Gastrocnemius medialis (tissue), 4 donors: ENCODE results near the gene TNNI3K. TPM values are rescaled to one million over a fixed set of nuclear protein-coding genes. Genes with fewer than 3 reads are reported as not detected.

Experiments
- ATAC-seq, 2 donors: fragments of 150-250 bp; one replicate each; pipeline ENCODE4 v1.9.1; 2016
- DNase-seq, 2 donors: peaks; one replicate each; pipeline ENCODE4 v3.0.0-alpha.2; 2019
- H3K27ac ChIP-seq, 4 donors: fragments of 200-600 bp; sonication (generic); 1 replicate in 1 of 4; 2 replicates in 3 of 4; pipeline ENCODE4 v1.5.1; 2016 to 2018; ENCODE audit warnings: mild to moderate bottlenecking in 2 of 4, moderate library complexity in 1 of 4
- H3K27me3 ChIP-seq, 3 donors: fragments of 200-600 bp; sonication (generic) in 2 of 3; 1 replicate in 1 of 3; 2 replicates in 2 of 3; pipeline versions ENCODE4 v1.5.1 to v1.6.0; 2016 to 2019; ENCODE audit warnings: mild to moderate bottlenecking in 1 of 3, moderate library complexity in 1 of 3
- H3K36me3 ChIP-seq, 2 donors: fragments of 200-600 bp; sonication (generic) in 1 of 2; one replicate each; pipeline ENCODE4 v1.5.1; 2017 to 2018
- H3K4me1 ChIP-seq, 2 donors: fragments of 200-600 bp; sonication (generic) in 1 of 2; one replicate each; pipeline ENCODE4 v1.5.1; 2016 to 2017; ENCODE audit warnings: mild to moderate bottlenecking in 2 of 2
- H3K4me3 ChIP-seq, 4 donors: fragments of 200-600 bp; sonication (generic) in 3 of 4; 1 replicate in 1 of 4; 2 replicates in 3 of 4; pipeline ENCODE4 v1.5.1; 2016 to 2019; ENCODE audit warnings: mild to moderate bottlenecking in 2 of 4
- H3K9me3 ChIP-seq, 3 donors: fragments of 200-600 bp; sonication (generic) in 2 of 3; 1 replicate in 1 of 3; 2 replicates in 2 of 3; pipeline ENCODE4 v1.5.1; 2016 to 2019
- POLR2A ChIP-seq, 2 donors: fragments of 450-650 bp; IDR thresholded peaks; one replicate each; pipeline ENCODE4 v1.6.1; 2017; ENCODE audit warnings: antibody characterized with exemption in 2 of 2, mild to moderate bottlenecking in 2 of 2, moderate library complexity in 2 of 2
- in situ Hi-C, 4 donors: fragments of 200-750 bp; cut with MboI; loops; one replicate each; pipeline versions ENCODE4 v1.15.0 to v1.8.0; 2017; ENCODE audit warnings: low sequenced_read_pairs in 4 of 4
- intact Hi-C: fragments of 100-400 bp; cut with DNase I; formaldehyde crosslinking; loops from one replicate; pipeline ENCODE4 v1.15.1; 2023; ENCODE audit warnings: low total_unique reads
- total RNA-seq, 4 donors: library from RNA; depleted of rRNA; stranded (reverse); fragments of >200 nt; gene quantifications; one replicate each; pipeline versions ENCODE4 v1.1.0 to v1.2.3, GENCODE V29; 2016
- TF ChIP-seq, protein P1 (sequence below), 5 experiments: fragments of 450-650 bp in 3 of 5; fragments of 200-600 bp in 2 of 5; sonication (generic) in 2 of 5; IDR thresholded peaks in 4 of 5; conservative IDR thresholded peaks in 1 of 5; 1 replicate in 4 of 5; 2 replicates in 1 of 5; pipeline ENCODE4 v1.5.1; 2016 to 2019; ENCODE audit warnings: antibody characterized with exemption in 5 of 5, mild to moderate bottlenecking in 3 of 5, moderate library complexity in 3 of 5

The TNNI3K gene
- total RNA-seq, 4 donors from 2014 or later = 0.39 to 8.6 (median 4.0) TPM

DNA sequence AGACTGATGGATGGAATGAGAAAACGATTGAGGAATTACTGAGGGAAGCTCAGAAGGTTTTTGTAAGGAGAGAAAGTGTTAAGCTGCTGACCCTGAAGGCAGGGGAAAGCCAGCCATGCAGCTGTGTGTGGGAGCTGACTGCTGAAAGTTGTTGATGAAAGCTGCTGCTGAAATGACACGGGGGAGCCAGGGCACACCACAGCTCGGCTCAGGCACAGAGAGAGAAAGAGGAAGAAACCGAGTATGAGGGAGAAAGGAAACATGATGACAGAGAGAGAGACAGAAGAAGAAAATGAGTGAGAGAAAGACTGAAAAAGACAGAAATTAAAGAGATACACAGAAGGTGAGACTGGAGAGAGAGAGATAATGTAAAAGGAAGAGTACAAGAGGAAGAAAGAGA lies 161.7 kb downstream of the TNNI3K start:
- DNase-seq (no peak), ATAC-seq (peak in 1 of 2 donors; percentile 30)
- Histone ChIP-seq H3K4me3 (no peak overlapping the region), H3K27ac (peak overlapping the region in 2 of 4 donors; percentile 39 to 43), H3K36me3 (no peaks in the 10 kb centered on the region), H3K9me3 (no peaks in the 10 kb centered on the region), H3K4me1 (no peaks in the 10 kb centered on the region), H3K27me3 (no peaks in the 10 kb centered on the region)
- no peak for TF ChIP-seq POLR2A (IDR thresholded peaks at IDR 0.05)
- TF ChIP-seq, protein P1, sequence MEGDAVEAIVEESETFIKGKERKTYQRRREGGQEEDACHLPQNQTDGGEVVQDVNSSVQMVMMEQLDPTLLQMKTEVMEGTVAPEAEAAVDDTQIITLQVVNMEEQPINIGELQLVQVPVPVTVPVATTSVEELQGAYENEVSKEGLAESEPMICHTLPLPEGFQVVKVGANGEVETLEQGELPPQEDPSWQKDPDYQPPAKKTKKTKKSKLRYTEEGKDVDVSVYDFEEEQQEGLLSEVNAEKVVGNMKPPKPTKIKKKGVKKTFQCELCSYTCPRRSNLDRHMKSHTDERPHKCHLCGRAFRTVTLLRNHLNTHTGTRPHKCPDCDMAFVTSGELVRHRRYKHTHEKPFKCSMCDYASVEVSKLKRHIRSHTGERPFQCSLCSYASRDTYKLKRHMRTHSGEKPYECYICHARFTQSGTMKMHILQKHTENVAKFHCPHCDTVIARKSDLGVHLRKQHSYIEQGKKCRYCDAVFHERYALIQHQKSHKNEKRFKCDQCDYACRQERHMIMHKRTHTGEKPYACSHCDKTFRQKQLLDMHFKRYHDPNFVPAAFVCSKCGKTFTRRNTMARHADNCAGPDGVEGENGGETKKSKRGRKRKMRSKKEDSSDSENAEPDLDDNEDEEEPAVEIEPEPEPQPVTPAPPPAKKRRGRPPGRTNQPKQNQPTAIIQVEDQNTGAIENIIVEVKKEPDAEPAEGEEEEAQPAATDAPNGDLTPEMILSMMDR (IDR thresholded peaks at IDR 0.05 in 4 of 5, conservative IDR thresholded peaks at IDR 0.05 in 1 of 5) = no peak
- in situ Hi-C loops (no loop called here), intact Hi-C loops (no loop called here)

DNA sequence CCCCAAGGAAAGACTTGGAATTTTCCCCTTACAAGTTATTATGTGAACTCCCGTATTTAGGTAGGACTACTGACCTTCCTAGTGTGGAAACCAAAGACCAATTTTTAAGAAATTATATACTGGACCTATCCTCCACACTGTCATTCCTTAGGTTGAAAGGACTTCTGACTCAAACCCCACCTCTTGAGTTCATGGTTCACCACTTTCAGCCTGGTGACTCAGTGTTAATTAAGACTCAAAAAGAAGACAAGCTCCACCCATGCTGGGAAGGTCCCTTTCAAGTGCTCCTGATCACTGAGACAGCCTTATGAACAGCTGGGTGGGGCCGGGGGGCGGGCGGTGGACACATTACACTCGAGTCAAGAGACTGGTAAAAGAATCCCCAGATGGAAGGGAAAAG lies 164.1 kb downstream of the TNNI3K start:
- intact Hi-C loops = no loop called here
- H3K36me3 ChIP-seq = no peaks in the 10 kb centered on the region
- TF ChIP-seq, protein P1 (IDR thresholded peaks at IDR 0.05 in 4 of 5, conservative IDR thresholded peaks at IDR 0.05 in 1 of 5) = no peak
- TF ChIP-seq POLR2A (IDR thresholded peaks at IDR 0.05) = no peak

DNA sequence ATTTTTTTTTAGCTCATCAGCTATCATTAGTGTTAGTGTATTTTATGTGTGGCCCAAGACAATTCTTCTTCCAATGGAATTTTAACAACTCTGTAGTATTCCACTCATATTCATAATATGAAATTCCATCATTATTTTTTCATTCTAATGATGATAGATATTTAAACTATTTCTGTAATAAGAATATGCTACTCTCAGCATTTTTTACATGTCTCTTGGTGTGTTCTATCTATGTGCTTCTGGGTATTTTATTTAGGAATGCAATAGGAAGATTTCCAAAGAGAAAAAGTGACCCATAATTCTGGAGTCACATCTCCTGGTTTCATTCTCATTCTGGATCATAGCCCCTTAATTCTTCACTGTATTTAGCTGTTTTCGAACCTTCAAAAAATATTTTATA lies 167.7 kb downstream of the TNNI3K start:
- Histone ChIP-seq H3K27me3 (no peaks in the 10 kb centered on the region), H3K9me3 (no peaks in the 10 kb centered on the region), H3K4me3 (no peak overlapping the region), H3K27ac (no peak overlapping the region), H3K4me1 (no peaks in the 10 kb centered on the region), H3K36me3 (no peaks in the 10 kb centered on the region)
- intact Hi-C loops = no loop called here
- ATAC-seq (no peak), DNase-seq (no peak)
- TF ChIP-seq, protein P1 (IDR thresholded peaks at IDR 0.05 in 4 of 5, conservative IDR thresholded peaks at IDR 0.05 in 1 of 5) = no peak
- no peak for TF ChIP-seq POLR2A (IDR thresholded peaks at IDR 0.05)
- in situ Hi-C loops = no loop called here

More for the DNA sequence above, 164.1 kb downstream of the TNNI3K start:
- Histone ChIP-seq H3K4me1 (no peaks in the 10 kb centered on the region), H3K27me3 (no peaks in the 10 kb centered on the region), H3K4me3 (no peak overlapping the region), H3K9me3 (no peaks in the 10 kb centered on the region), H3K27ac (no peak overlapping the region)
- in situ Hi-C loops = no loop called here
- DNase-seq = no peak
- ATAC-seq = no peak

DNA sequence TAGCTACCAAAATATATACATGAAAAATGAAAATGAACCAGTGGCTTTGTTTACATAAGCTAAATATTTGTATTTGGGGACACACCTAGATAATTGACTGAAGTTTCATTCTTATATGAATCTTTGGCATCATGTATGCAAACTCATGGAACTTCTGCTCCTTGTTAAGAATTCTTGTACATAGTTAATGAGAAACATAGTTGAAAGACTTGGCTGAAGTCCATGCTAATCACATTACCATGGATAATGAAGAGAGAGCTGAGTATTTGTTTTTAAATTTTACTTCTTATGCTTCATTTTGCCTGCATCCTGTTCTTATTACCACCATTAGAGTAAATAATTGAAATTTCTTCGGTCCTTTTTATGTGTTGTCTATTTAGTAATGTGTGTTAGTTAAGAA lies 168.4 kb downstream of the TNNI3K start:
- DNase-seq (no peak), ATAC-seq (no peak)
- H3K27me3 ChIP-seq = no peaks in the 10 kb centered on the region
- no peaks in the 10 kb centered on the region for H3K9me3 ChIP-seq
- intact Hi-C loops (no loop called here), in situ Hi-C loops (no loop called here)
- H3K27ac ChIP-seq = no peak overlapping the region
- TF ChIP-seq POLR2A (IDR thresholded peaks at IDR 0.05) = no peak
- TF ChIP-seq, protein P1 (IDR thresholded peaks at IDR 0.05 in 4 of 5, conservative IDR thresholded peaks at IDR 0.05 in 1 of 5) = no peak
- no peaks in the 10 kb centered on the region for H3K4me1 ChIP-seq
- no peaks in the 10 kb centered on the region for H3K36me3 ChIP-seq
- no peak overlapping the region for H3K4me3 ChIP-seq

DNA sequence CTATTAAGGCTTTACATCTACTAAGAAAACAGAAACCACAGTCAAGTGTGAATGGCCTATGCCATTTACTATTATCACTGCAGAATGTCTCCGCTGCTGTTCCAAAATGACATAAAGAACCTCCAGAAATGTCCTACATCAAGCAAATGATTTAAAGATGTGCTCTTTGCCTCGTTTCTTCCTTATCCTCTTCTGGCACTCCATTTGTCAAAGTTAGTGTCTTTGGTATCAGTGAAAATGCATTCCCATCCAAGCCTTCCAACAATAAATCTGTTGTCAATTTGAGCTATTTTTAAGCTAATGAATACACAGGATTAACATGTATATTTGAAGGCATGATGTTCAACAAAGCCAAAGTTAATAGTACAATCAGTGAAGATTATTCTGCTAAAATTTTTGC lies 171.6 kb downstream of the TNNI3K start:
- no peak for DNase-seq
- no peak overlapping the region for H3K27ac ChIP-seq
- in situ Hi-C loops = no loop called here
- ATAC-seq = no peak
- H3K4me1 ChIP-seq = no peaks in the 10 kb centered on the region
- no peaks in the 10 kb centered on the region for H3K27me3 ChIP-seq
- intact Hi-C loops = no loop called here
- H3K36me3 ChIP-seq = no peaks in the 10 kb centered on the region
- H3K4me3 ChIP-seq = no peak overlapping the region
- no peak for TF ChIP-seq POLR2A (IDR thresholded peaks at IDR 0.05)
- TF ChIP-seq, protein P1 (IDR thresholded peaks at IDR 0.05 in 4 of 5, conservative IDR thresholded peaks at IDR 0.05 in 1 of 5) = no peak
- H3K9me3 ChIP-seq = no peaks in the 10 kb centered on the region
